ENCODE results near the gene ASAP3. TPM values are rescaled to one million over a fixed set of nuclear protein-coding genes. Genes with fewer than 3 reads are reported as not detected.

The ASAP3 gene
- total and polyA plus RNA-seq, 2 of the 13 experiments (the other 11 are each of a cell fraction or from before 2014, with no cell fraction given), result 32.6 to 37.0 TPM

DNA sequence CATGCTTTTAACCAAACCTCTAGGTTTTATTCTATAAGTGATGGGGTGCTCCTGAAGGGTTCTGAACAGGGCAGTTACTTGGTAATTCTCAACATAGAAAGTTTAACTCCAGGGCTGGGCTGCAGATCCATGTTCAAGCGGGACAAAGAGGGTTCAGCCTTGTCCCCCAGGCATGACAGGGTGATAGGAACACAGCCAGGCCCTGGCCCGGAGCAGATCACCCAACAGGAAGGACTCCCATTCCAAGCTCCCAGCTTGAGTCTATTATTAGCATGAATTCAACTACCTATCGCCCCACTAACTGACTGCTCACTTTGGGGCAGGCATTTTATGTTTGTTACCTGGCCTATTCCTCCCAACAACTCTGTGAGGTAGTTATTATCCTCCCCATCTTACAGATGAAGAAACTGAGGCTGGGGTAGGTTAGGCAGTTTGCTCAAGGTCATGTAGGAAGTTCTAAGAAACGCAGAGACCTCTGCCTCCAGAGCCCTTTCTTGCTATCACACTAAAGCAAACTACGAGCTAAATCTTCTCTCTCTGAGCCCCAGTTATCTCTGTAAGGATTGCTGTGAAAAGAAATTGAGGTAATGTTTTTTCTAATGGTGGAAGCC is 14.5 kb downstream of the ASAP3 start:
- Histone ChIP-seq H2AFZ (ENCODE audit: low read length) (no peak overlapping the region), H3K27me3 (ENCODE audit: control insufficient read depth in 1 of 2, insufficient read depth in 2 of 2, low read length in 2 of 2) (no peaks in the 10 kb centered on the region), H4K20me1 (ENCODE audit: insufficient read depth, low read length) (no peaks in the 10 kb centered on the region), H3K9me3 (ENCODE audit: low read length) (no peaks in the 10 kb centered on the region), H3K9ac (ENCODE audit: insufficient read depth, low read depth, low read length) (no peak overlapping the region), H3K4me2 (ENCODE audit: low read depth, low read length) (no peak overlapping the region), H3K79me2 (ENCODE audit: insufficient read depth, low read length) (peaks cover 44% of the 10 kb centered on the region), H3K36me3 (replicated peaks in 1 of 2; ENCODE audit: control insufficient read depth in 1 of 2, insufficient read depth in 2 of 2, low read length in 2 of 2) (no peaks in the 10 kb centered on the region), H3K27ac (ENCODE audit: extremely low read length, insufficient read depth, low read length) (no peak overlapping the region), H3K4me1 (ENCODE audit: insufficient read depth, low read length) (peaks cover 49% of the 10 kb centered on the region), H3K4me3 (replicated peaks in 1 of 3; ENCODE audit: insufficient read depth in 1 of 3, low read depth in 2 of 3, low read length in 3 of 3) (no peak overlapping the region)
- FAIRE-seq (no peak), ATAC-seq (no peak), DNase-seq (ENCODE audit: low spot score) (no peak)
- 72% methylated on average over 5 of the region's 5 CpGs for WGBS (ENCODE audit: low lambda C conversion rate)
- in situ Hi-C loops (cut with HindIII; ENCODE audit: extremely low pct_ligation_motif_present, low pct_unique_long_range_greater_than_20kb), result no loop called here
- TF ChIP-seq, protein P1, sequence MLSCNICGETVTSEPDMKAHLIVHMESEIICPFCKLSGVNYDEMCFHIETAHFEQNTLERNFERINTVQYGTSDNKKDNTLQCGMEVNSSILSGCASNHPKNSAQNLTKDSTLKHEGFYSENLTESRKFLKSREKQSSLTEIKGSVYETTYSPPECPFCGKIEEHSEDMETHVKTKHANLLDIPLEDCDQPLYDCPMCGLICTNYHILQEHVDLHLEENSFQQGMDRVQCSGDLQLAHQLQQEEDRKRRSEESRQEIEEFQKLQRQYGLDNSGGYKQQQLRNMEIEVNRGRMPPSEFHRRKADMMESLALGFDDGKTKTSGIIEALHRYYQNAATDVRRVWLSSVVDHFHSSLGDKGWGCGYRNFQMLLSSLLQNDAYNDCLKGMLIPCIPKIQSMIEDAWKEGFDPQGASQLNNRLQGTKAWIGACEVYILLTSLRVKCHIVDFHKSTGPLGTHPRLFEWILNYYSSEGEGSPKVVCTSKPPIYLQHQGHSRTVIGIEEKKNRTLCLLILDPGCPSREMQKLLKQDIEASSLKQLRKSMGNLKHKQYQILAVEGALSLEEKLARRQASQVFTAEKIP (CRISPR knock-in tag; IDR thresholded peaks at IDR 0.05; ENCODE audit: borderline replicate concordance), result no peak
- peak; percentile 66 for TF ChIP-seq ZNF629 (CRISPR knock-in tag; conservative IDR thresholded peaks at IDR 0.05)
- POLR2A ChIA-PET, result no interaction called here
- BruUV-seq (replicated peaks), result no TSS peak
- intact Hi-C loops (cut with micrococcal nuclease; ENCODE audit: unreplicated experiment), result no loop called here
- CTCF ChIA-PET (ENCODE audit: low intra/inter-chr PET ratio, low total read pairs), result no interaction called here

DNA sequence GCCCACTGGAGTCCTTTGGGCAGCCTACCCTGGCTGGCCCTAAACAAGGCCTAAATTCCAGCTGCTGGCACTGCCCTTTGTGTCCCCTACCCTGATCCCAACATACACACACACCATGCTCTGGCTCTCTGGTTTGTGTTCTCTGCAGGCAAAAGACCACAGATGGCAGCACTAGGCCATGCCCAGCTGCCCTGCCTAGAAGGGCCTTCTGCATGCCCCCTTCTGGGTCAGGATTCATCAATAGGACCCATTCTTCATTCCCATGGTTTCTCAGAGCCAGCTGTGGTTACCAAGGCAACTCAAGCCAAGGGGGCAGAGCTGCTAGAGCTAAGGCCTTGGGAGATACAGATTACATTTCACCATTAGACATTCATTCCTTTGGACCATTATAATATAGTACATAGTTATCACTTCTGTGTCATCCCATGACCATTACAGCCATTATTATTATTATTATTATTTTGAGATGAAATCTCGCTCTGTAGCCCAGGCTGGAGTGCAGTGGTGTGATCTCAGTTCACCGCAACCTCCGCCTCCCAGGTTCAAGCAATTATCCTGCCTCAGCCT is 17.5 kb downstream of the ASAP3 start:
- intact Hi-C loops (cut with micrococcal nuclease; ENCODE audit: unreplicated experiment) (no loop called here), in situ Hi-C loops (cut with HindIII; ENCODE audit: extremely low pct_ligation_motif_present, low pct_unique_long_range_greater_than_20kb) (no loop called here)
- ChIA-PET CTCF (ENCODE audit: low intra/inter-chr PET ratio, low total read pairs) (no interaction called here), POLR2A (no interaction called here)
- FAIRE-seq, result no peak
- H2AFZ ChIP-seq (ENCODE audit: low read length), result no peak overlapping the region
- 100% methylated on average over 3 of the region's 3 CpGs for WGBS (ENCODE audit: low lambda C conversion rate)
- no peak overlapping the region for H3K9ac ChIP-seq (ENCODE audit: insufficient read depth, low read depth, low read length)
- no peak overlapping the region for H3K4me2 ChIP-seq (ENCODE audit: low read depth, low read length)
- TF ChIP-seq HNRNPL (IDR thresholded peaks at IDR 0.05; ENCODE audit: low read depth, low read length), result 0 out of 2 replicates have a peak, but pooled peaks have one; percentile 20
- TF ChIP-seq, protein P2, sequence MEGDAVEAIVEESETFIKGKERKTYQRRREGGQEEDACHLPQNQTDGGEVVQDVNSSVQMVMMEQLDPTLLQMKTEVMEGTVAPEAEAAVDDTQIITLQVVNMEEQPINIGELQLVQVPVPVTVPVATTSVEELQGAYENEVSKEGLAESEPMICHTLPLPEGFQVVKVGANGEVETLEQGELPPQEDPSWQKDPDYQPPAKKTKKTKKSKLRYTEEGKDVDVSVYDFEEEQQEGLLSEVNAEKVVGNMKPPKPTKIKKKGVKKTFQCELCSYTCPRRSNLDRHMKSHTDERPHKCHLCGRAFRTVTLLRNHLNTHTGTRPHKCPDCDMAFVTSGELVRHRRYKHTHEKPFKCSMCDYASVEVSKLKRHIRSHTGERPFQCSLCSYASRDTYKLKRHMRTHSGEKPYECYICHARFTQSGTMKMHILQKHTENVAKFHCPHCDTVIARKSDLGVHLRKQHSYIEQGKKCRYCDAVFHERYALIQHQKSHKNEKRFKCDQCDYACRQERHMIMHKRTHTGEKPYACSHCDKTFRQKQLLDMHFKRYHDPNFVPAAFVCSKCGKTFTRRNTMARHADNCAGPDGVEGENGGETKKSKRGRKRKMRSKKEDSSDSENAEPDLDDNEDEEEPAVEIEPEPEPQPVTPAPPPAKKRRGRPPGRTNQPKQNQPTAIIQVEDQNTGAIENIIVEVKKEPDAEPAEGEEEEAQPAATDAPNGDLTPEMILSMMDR (CRISPR knock-in tag; IDR thresholded peaks at IDR 0.05), result 0 out of 2 replicates have a peak, but pooled peaks have one; percentile 11
- no peak for TF ChIP-seq ZNF333 (CRISPR knock-in tag; IDR thresholded peaks at IDR 0.05; ENCODE audit: borderline replicate concordance)
- no TSS peak for BruUV-seq (replicated peaks)
- H3K4me3 ChIP-seq (replicated peaks in 1 of 3; ENCODE audit: insufficient read depth in 1 of 3, low read depth in 2 of 3, low read length in 3 of 3), result no peak overlapping the region
- H3K27ac ChIP-seq (ENCODE audit: extremely low read length, insufficient read depth, low read length), result no peak overlapping the region
- H3K9me3 ChIP-seq (ENCODE audit: low read length), result no peaks in the 10 kb centered on the region
- no peak for DNase-seq (ENCODE audit: low spot score)
- H3K27me3 ChIP-seq (ENCODE audit: control insufficient read depth in 1 of 2, insufficient read depth in 2 of 2, low read length in 2 of 2), result no peaks in the 10 kb centered on the region
- no peaks in the 10 kb centered on the region; a peak in 1 of 5 replicates for H3K36me3 ChIP-seq (replicated peaks in 1 of 2; ENCODE audit: control insufficient read depth in 1 of 2, insufficient read depth in 2 of 2, low read length in 2 of 2)
- no peaks in the 10 kb centered on the region for H4K20me1 ChIP-seq (ENCODE audit: insufficient read depth, low read length)
- ATAC-seq, result no peak; the same call in 2 of the 3 replicates
- H3K79me2 ChIP-seq (ENCODE audit: insufficient read depth, low read length), result peaks cover 38% of the 10 kb centered on the region
- H3K4me1 ChIP-seq (ENCODE audit: insufficient read depth, low read length), result peaks cover 37% of the 10 kb centered on the region

Data from HepG2 (cell line).